Measurements from ENCODE around the gene GRXCR2.

GRXCR2 gene

GRCh38 chr5:145872914-145873313 is at the start of gene GRXCR2:
TSS of gene GRXCR2 (minus strand) at chr5:145873014. CDS start at chr5:145872968, 46 bp downstream.
- no peak for TF ChIP-seq GATA2 (IDR thresholded peaks at IDR 0.05; ENCODE audit: low read depth, low read length)
- TF ChIP-seq GATA3 (IDR thresholded peaks at IDR 0.05; ENCODE audit: low read depth, low read length): no peak

- no peak for TF ChIP-seq GATA2 (IDR thresholded peaks at IDR 0.05; ENCODE audit: low read depth, low read length)
- no peak for TF ChIP-seq GATA3 (IDR thresholded peaks at IDR 0.05; ENCODE audit: low read depth, low read length)
Measured at GRCh38 chr5:145922059-145922458, 49.2 kb upstream of the GRXCR2 start.

- TF ChIP-seq GATA2 (IDR thresholded peaks at IDR 0.05; ENCODE audit: low read depth, low read length) (no peak), GATA3 (IDR thresholded peaks at IDR 0.05; ENCODE audit: low read depth, low read length) (no peak)
Measured at GRCh38 chr5:145921211-145921610, 48.4 kb upstream of the GRXCR2 start.

- TF ChIP-seq GATA2 (IDR thresholded peaks at IDR 0.05; ENCODE audit: low read depth, low read length) (no peak), GATA3 (IDR thresholded peaks at IDR 0.05; ENCODE audit: low read depth, low read length) (no peak)
Measured at GRCh38 chr5:145920542-145921210, 47.9 kb upstream of the GRXCR2 start.

- TF ChIP-seq GATA2 (IDR thresholded peaks at IDR 0.05; ENCODE audit: low read depth, low read length): no peak
- TF ChIP-seq GATA3 (IDR thresholded peaks at IDR 0.05; ENCODE audit: low read depth, low read length): no peak
Measured at GRCh38 chr5:145919413-145919812, 46.6 kb upstream of the GRXCR2 start.

- TF ChIP-seq GATA2 (IDR thresholded peaks at IDR 0.05; ENCODE audit: low read depth, low read length) (no peak), GATA3 (IDR thresholded peaks at IDR 0.05; ENCODE audit: low read depth, low read length) (no peak)
Measured at GRCh38 chr5:145918397-145918796, 45.6 kb upstream of the GRXCR2 start.

GRCh38 chr5:145917288-145917687 is 44.5 kb upstream of the GRXCR2 start:
- no peak for TF ChIP-seq GATA2 (IDR thresholded peaks at IDR 0.05; ENCODE audit: low read depth, low read length)
- no peak for TF ChIP-seq GATA3 (IDR thresholded peaks at IDR 0.05; ENCODE audit: low read depth, low read length)

- no peak for TF ChIP-seq GATA3 (IDR thresholded peaks at IDR 0.05; ENCODE audit: low read depth, low read length)
- no peak for TF ChIP-seq GATA2 (IDR thresholded peaks at IDR 0.05; ENCODE audit: low read depth, low read length)
Measured at GRCh38 chr5:145915970-145916638, 43.3 kb upstream of the GRXCR2 start.

- TF ChIP-seq GATA2 (IDR thresholded peaks at IDR 0.05; ENCODE audit: low read depth, low read length): no peak
- no peak for TF ChIP-seq GATA3 (IDR thresholded peaks at IDR 0.05; ENCODE audit: low read depth, low read length)
Measured at GRCh38 chr5:145913701-145914100, 40.9 kb upstream of the GRXCR2 start.

- TF ChIP-seq GATA2 (IDR thresholded peaks at IDR 0.05; ENCODE audit: low read depth, low read length): no peak
- TF ChIP-seq GATA3 (IDR thresholded peaks at IDR 0.05; ENCODE audit: low read depth, low read length): no peak
Measured at GRCh38 chr5:145912594-145912993, 39.8 kb upstream of the GRXCR2 start.

GRCh38 chr5:145912019-145912418 is 39.2 kb upstream of the GRXCR2 start:
- no peak for TF ChIP-seq GATA3 (IDR thresholded peaks at IDR 0.05; ENCODE audit: low read depth, low read length)
- TF ChIP-seq GATA2 (IDR thresholded peaks at IDR 0.05; ENCODE audit: low read depth, low read length): no peak

- TF ChIP-seq GATA2 (IDR thresholded peaks at IDR 0.05; ENCODE audit: low read depth, low read length): no peak
- no peak for TF ChIP-seq GATA3 (IDR thresholded peaks at IDR 0.05; ENCODE audit: low read depth, low read length)
Measured at GRCh38 chr5:145911164-145911563, 38.4 kb upstream of the GRXCR2 start.

GRCh38 chr5:145908206-145908960 is 35.6 kb upstream of the GRXCR2 start:
- TF ChIP-seq GATA2 (IDR thresholded peaks at IDR 0.05; ENCODE audit: low read depth, low read length) (no peak), GATA3 (IDR thresholded peaks at IDR 0.05; ENCODE audit: low read depth, low read length) (no peak)

- no peak for TF ChIP-seq GATA3 (IDR thresholded peaks at IDR 0.05; ENCODE audit: low read depth, low read length)
- no peak for TF ChIP-seq GATA2 (IDR thresholded peaks at IDR 0.05; ENCODE audit: low read depth, low read length)
Measured at GRCh38 chr5:145906401-145906800, 33.6 kb upstream of the GRXCR2 start.
